Motor neuron (in vitro differentiated cells): ENCODE results near the gene DYNLL1. TPM values are rescaled to one million over a fixed set of nuclear protein-coding genes. Genes with fewer than 3 reads are reported as not detected.
"Not testable (repeated sequence)": the region's sequence is repeated elsewhere in the genome, so short reads cannot be mapped to it uniquely, and the experiment has no call there.

Experiments
- ATAC-seq, 8 experiments: fragments of 200-7000 bp; cut with Tn5 transposase; replicated peaks in 6 of 8; 2 replicates each; pipeline ENCODE4 v1.8.0; 2021; ENCODE audit warnings: mild to moderate bottlenecking in 8 of 8, moderate library complexity in 8 of 8
- H3K27ac ChIP-seq, 2 donors: fragments of 250-450 bp; sonication (Bioruptor Pico); 2 replicates each; pipeline ENCODE4 v1.9.0; 2021; ENCODE audit warnings: antibody characterized with exemption in 2 of 2, mild to moderate bottlenecking in 2 of 2, moderate library complexity in 1 of 2
- H3K4me1 ChIP-seq, 2 donors: fragments of 250-450 bp; sonication (Bioruptor Pico); replicated peaks in 1 of 2; 2 replicates each; pipeline ENCODE4 v1.6.1; 2021; ENCODE audit warnings: antibody characterized with exemption in 2 of 2, mild to moderate bottlenecking in 2 of 2, moderate library complexity in 1 of 2
- H3K4me3 ChIP-seq, 5 donors: fragments of 250-450 bp; sonication (Bioruptor Pico); 2 replicates each; pipeline ENCODE4 v1.9.0; 2021; ENCODE audit warnings: antibody characterized with exemption in 5 of 5, mild to moderate bottlenecking in 5 of 5, moderate library complexity in 4 of 5
- WGBS, 10 experiments: fragments of 450-650 bp; shearing (Covaris generic); methylation state at CpG; one replicate each; pipeline ENCODE4 v1.0.0; 2022; 5-methylcytosine and 5-hydroxymethylcytosine counted together
- in situ Hi-C, 9 experiments: fragments of 400-800 bp; cut with MboI; loops; one replicate each; pipeline ENCODE4 v1.15.0; 2021; ENCODE audit warnings: low sequenced_read_pairs in 9 of 9, low pct_unique_long_range_greater_than_20kb in 2 of 9; ENCODE audit not compliant: unreplicated experiment in 9 of 9
- total RNA-seq, 8 experiments: library from RNA; unstranded; fragments of 300-600 nt; gene quantifications; 2 replicates each; pipeline versions ENCODE4 v1.2.3 to v1.2.4, GENCODE V29; 2022

Gene DYNLL1
- total RNA-seq, 8 experiments from 2014 or later = 155 to 622 (median 349) TPM

GRCh38 chr12:120497524-120498150, 1.7 kb downstream of the DYNLL1 start:
- 3 to 67% (median 40%) methylated on average over 1 to 8 of the region's 9 CpGs; no CpG with 5 or more reads in 1 of the 10 experiments for WGBS, 10 experiments
- in situ Hi-C loops = no loop called here
- ATAC-seq = no peak
- Histone ChIP-seq H3K27ac (no peak overlapping the region), H3K4me1 (peaks cover 4 to 19% of the 10 kb centered on the region in 2 donors), H3K4me3 (peak overlapping the region; percentile 56 to 91 (median 78))

GRCh38 chr12:120498870-120499515, 3.1 kb downstream of the DYNLL1 start:
- in situ Hi-C loops = no loop called here
- Histone ChIP-seq H3K4me1 (peaks cover 4 to 19% of the 10 kb centered on the region in 2 donors), H3K4me3 (no peak overlapping the region), H3K27ac (no peak overlapping the region)
- no peak for ATAC-seq
- WGBS, 10 experiments = 70 to 100% (median 91%) methylated on average over 1 to 3 of the region's 3 CpGs; no CpG with 5 or more reads in 2 of the 10 experiments

GRCh38 chr12:120500581-120500980, 4.7 kb downstream of the DYNLL1 start:
- H3K27ac ChIP-seq = no peak overlapping the region
- in situ Hi-C loops = no loop called here
- peaks cover 4 to 13% of the 10 kb centered on the region in 2 donors for H3K4me1 ChIP-seq
- 57 to 100% methylated on average over 1 of the region's 1 CpG; no CpG with 5 or more reads in 8 of the 10 experiments for WGBS, 10 experiments
- no peak overlapping the region for H3K4me3 ChIP-seq
- no peak for ATAC-seq

- no peak for ATAC-seq
- WGBS, 10 experiments = 0 to 83% (median 46%) methylated on average over 1 to 4 of the region's 4 CpGs; no CpG with 5 or more reads in 2 of the 10 experiments
- in situ Hi-C loops = no loop called here
- H3K4me1 ChIP-seq = no peaks in the 10 kb centered on the region
- H3K4me3 ChIP-seq = no peak overlapping the region
- H3K27ac ChIP-seq = no peak overlapping the region
Observed at GRCh38 chr12:120504587-120504986, 8.7 kb downstream of the DYNLL1 start.

GRCh38 chr12:120508537-120508936, 12.6 kb downstream of the DYNLL1 start:
- no peak overlapping the region for H3K27ac ChIP-seq
- no peaks in the 10 kb centered on the region for H3K4me1 ChIP-seq
- ATAC-seq = no peak
- in situ Hi-C loops = no loop called here
- WGBS, 10 experiments = 93 to 100% (median 100%) methylated on average over 1 to 3 of the region's 8 CpGs; no CpG with 5 or more reads in 6 of the 10 experiments
- H3K4me3 ChIP-seq = no peak overlapping the region

GRCh38 chr12:120514002-120514401, 18.1 kb downstream of the DYNLL1 start:
- Histone ChIP-seq H3K27ac (no peak overlapping the region), H3K4me1 (no peaks in the 10 kb centered on the region), H3K4me3 (no peak overlapping the region)
- in situ Hi-C loops = no loop called here
- ATAC-seq = no peak
- WGBS, 10 experiments = 76 to 100% (median 94%) methylated on average over 1 to 6 of the region's 7 CpGs; no CpG with 5 or more reads in 2 of the 10 experiments

- Histone ChIP-seq H3K4me3 (no peak overlapping the region), H3K27ac (no peak overlapping the region), H3K4me1 (no peaks in the 10 kb centered on the region)
- 50 to 100% (median 93%) methylated on average over 1 to 2 of the region's 2 CpGs; no CpG with 5 or more reads in 4 of the 10 experiments for WGBS, 10 experiments
- in situ Hi-C loops = no loop called here
- ATAC-seq = no peak
Observed at GRCh38 chr12:120515496-120515895, 19.6 kb downstream of the DYNLL1 start.

- H3K4me1 ChIP-seq, H3K4me3 ChIP-seq, H3K27ac ChIP-seq, in situ Hi-C loops, ATAC-seq: not testable (repeated sequence)
- WGBS, 10 experiments = 90 to 100% (median 98%) methylated on average over 1 to 5 of the region's 8 CpGs; no CpG with 5 or more reads in 2 of the 10 experiments
Observed at GRCh38 chr12:120519324-120519723, 23.4 kb downstream of the DYNLL1 start.

GRCh38 chr12:120522568-120522967, 26.7 kb downstream of the DYNLL1 start:
- 80 to 100% (median 88%) methylated on average over 1 to 9 of the region's 9 CpGs; no CpG with 5 or more reads in 5 of the 10 experiments for WGBS, 10 experiments

GRCh38 chr12:120528861-120529525, 33.1 kb downstream of the DYNLL1 start, which contains the start of gene COQ5:
COQ5 (minus strand) TSS chr12:120529158; CDS start chr12:120529141, 17 bp downstream.
- H3K27ac ChIP-seq = peak within 1 kb of the TSS; percentile 95 to 98
- H3K4me3 ChIP-seq = peak within 1 kb of the TSS; percentile 84 to 96 (median 92)
- in situ Hi-C loops = no loop called here
- WGBS, 10 experiments = 0 to 15% (median 0%) methylated on average over 2 to 14 of the region's 38 CpGs; no CpG with 5 or more reads in 2 of the 10 experiments
- H3K4me1 ChIP-seq = peaks cover 6 to 10% of the 10 kb centered on the region in 2 donors
- ATAC-seq = peak; percentile 91 to 98 (median 97)

More at GRCh38 chr12:120522568-120522967, 26.7 kb downstream of the DYNLL1 start:
- Histone ChIP-seq H3K4me3 (no peak overlapping the region), H3K4me1 (no peaks in the 10 kb centered on the region), H3K27ac (no peak overlapping the region)
- in situ Hi-C loops = no loop called here
- ATAC-seq = no peak

GRCh38 chr12:120529641-120530417, 33.9 kb downstream of the DYNLL1 start:
- ATAC-seq = peak in 3 of 8 experiments; percentile 6 to 12 (median 8)
- Histone ChIP-seq H3K4me1 (peaks cover 6 to 10% of the 10 kb centered on the region in 2 donors), H3K27ac (peak overlapping the region; percentile 95 to 98), H3K4me3 (peak overlapping the region; percentile 84 to 96 (median 92))
- WGBS, 10 experiments = 10 to 85% (median 53%) methylated on average over 3 to 19 of the region's 19 CpGs; no CpG with 5 or more reads in 1 of the 10 experiments
- in situ Hi-C loops = no loop called here

GRCh38 chr12:120530418-120530761, 34.5 kb downstream of the DYNLL1 start:
- peaks cover 6 to 12% of the 10 kb centered on the region in 2 donors for H3K4me1 ChIP-seq
- H3K27ac ChIP-seq, H3K4me3 ChIP-seq, ATAC-seq, in situ Hi-C loops: not testable (repeated sequence)
